H4 (cell line): ENCODE results near the gene SUPT4H1. TPM values are rescaled to one million over a fixed set of nuclear protein-coding genes. Genes with fewer than 3 reads are reported as not detected.
"Not testable (repeated sequence)": the region's sequence is repeated elsewhere in the genome, so short reads cannot be mapped to it uniquely, and the experiment has no call there.

Experiments used
- DNase-seq: peaks from one replicate; pipeline ENCODE4 v3.0.0-alpha.2; 2015; ENCODE audit warnings: low spot score
- total RNA-seq: library from RNA; depleted of rRNA; stranded (reverse); fragments of >200 nt; shearing (Covaris generic); gene quantifications from 2 replicates; pipeline ENCODE4 v1.2.3, GENCODE V29; 2014

SUPT4H1 gene
- total RNA-seq, 1 experiment from 2014 or later: 99.9 TPM

DNA sequence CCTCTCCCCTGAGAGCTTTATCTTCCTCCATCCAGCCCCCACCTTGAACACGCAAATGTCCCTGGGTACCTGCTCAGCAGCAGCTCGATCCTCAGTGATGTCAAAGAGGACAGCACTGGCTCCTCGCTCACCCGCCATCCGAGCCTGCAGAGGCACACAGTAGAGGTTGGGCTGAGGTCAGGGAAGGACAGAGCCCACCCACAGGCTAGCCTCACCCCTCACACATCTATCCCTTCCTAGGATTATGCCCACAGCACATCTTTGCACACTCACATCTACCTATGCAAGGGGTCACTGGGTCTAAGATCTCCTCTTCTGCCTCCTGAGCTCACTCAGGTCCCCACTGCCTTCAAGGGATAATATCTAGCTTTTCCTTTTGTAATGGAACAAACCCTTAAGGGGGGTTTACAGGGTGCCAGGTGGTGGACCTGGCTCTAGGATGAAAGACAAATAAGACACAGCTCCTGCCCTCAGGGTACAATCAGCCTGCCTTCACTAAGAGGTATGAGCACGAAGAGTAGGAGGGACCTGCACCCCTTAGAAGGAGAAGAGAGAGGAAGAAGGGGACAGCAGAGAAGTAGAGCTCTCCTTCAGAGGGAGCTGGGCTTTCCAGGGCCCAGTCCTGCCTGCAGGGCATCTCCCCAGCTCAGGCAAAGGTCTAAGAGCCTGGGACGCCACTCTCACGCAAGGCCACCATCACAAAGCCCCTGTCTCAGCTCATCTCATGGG lies 11.6 kb upstream of the SUPT4H1 start:
- DNase-seq: no peak

DNA sequence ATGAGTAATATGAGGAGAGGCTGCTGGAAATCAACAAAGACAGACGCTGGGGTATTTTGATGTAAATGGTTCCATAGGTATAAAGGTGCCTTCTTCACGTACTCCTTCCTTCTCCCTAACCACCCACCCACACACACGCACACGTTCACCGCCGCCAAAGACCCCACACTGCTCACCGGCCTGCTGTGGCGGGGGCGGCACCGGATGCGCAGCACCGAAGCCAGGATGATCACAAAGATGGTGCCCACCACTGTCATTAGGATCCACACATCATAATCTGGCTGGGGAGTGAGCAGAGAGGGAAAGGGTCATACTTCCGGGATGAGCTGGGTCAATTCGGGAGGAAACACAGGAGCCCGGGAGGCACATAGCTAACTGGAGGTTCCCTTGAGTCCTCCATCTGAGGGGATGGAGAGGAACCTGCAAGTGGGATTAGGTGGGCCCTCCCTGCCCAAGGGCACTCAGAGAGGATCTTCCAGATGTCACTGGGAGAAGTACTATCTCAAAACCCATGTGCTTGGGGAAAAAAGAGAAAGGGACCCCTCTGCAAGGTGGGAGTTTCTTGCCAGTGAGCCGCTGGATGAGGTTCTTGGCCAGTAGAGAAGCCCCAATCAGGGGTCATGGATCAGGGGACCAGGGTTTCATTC lies 10.5 kb upstream of the SUPT4H1 start:
- DNase-seq: no peak

DNA sequence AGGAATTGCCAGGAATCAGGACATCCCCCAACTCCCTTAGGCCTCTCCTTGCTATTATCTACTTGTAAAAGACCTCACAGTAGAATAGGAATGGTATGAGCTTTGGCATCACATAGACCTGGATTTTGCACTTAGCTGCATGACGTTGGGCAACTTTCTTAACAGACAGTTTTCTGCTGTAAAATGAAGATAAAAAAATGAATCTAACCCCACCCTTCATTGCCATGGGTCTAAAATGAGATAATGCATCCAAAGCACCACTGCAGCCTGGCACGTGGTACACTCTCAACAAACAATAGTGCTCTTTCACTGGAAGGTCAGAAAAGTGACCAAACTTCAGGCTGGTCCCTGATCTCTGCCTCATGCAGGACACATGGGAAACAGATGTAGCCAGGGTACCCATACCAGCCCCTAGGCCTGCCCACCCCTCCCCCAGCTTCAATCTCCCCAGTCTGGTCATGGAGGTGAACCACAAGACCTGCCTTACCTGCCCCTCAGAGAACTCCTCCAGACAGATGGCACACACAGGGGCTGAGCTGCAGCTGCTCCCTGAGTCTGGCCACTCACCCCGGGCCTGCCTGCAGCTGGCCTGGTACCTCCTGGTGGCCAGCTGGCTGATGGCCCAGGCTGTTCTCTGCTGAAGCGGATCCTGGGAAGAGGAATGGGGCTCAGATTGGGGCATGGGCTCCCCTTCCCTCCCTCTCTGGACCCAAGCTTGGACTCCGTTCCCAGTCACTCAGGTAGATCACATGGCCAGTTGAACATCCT lies 8.5 kb upstream of the SUPT4H1 start:
- no peak for DNase-seq

DNA sequence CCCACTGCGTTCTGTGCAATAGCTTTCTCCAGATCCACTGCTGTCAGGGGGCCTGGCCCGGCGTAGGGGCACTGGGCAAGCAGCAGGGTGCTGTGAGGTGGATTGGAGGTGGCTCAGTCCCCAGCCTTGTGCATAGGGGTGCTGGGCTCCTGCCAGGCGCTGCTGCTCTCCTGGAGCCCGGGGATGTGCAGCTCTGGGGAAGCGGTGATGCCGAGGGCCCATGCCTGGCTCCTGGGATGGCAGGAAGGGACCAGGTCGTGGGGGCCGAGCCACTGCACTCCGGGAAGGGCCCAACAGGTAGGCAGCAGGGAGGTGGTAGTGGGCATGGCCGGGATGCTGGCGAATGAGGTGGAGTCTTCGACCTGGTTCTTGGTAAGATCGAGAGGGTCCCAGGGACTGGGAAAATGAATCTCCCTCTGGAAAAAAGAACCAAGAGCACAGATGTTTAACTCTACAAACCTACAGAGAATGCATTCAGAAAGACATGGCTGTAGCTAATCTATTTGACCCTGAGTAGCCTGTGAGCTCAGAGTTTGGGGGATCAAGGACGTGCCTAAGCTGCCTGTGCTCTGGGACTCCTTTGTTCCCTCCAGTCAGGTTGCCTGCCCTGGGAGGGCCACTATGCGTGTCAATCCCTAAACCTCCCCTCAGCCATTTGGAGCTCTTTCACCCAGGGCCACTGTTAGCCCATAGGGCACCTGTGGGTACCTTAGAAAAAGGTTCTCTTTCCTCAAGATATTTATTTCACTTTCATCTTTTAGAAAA lies 6.6 kb upstream of the SUPT4H1 start:
- no peak for DNase-seq

DNA sequence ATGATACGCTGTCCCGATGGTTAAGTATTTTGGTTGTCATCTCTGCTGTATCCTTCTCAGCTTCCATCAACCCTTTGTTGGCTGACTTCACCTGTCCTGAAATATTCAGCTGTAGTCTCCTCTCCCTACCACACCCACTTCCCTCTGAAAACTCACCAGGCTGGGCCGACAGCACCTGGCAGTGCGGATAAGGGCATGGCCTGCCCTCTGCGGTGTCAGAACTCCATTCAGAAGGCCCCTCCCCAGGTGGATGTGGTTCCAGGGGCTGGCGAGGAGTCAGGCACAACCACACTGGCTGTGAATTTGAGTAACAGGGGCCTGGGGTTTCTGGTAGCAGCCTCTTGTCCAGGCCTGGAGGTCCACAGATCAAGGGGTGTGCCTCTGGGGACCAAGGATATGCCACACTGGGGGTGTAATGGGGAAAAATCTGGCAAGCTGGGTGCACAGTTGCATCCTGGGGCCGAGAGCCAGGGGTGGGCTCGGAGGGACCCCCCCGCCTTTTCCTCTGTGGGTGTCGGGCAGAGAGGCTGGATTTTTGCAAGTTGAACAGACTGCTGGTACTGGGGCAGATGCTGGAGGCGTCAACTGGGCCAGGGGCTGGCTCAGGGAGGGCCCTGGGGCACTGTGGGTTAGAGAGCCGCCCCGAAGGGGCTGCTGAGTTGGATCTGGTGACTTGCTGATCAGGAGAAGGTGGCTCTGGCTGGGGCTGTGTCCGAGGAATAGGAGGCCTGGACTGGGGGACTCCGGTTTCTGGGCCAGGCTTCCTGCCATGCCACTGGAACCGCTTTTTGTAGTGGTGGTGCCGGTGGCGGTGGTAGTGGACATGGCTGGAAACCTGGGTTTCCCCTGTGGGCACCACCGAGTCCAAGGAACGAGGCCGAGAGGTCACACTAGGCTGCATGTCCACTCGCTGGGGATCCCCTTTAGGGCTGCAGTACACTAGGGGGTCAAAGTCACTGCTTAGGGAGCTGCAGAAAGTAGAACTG lies 5.6 kb upstream of the SUPT4H1 start:
- no peak for DNase-seq

DNA sequence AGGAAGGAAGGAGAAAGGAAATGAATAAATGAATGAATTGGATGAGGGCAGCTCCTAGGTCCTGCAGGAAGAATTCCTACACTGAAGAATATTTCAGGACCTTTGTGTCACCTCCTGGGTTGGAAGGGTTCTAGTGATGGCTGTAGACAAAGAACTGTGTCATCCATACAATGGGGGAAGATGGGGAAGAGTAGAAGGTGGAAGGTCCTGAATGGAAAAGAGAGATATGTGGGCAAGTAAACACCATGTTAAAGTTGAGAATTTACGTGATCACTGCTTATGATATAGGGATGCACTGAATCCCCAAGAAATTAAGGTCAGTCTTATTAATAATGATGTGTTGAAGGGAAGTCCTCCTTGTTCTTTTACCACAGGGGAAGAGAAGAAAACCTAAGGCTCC lies 4.2 kb upstream of the SUPT4H1 start:
- DNase-seq: no peak

DNA sequence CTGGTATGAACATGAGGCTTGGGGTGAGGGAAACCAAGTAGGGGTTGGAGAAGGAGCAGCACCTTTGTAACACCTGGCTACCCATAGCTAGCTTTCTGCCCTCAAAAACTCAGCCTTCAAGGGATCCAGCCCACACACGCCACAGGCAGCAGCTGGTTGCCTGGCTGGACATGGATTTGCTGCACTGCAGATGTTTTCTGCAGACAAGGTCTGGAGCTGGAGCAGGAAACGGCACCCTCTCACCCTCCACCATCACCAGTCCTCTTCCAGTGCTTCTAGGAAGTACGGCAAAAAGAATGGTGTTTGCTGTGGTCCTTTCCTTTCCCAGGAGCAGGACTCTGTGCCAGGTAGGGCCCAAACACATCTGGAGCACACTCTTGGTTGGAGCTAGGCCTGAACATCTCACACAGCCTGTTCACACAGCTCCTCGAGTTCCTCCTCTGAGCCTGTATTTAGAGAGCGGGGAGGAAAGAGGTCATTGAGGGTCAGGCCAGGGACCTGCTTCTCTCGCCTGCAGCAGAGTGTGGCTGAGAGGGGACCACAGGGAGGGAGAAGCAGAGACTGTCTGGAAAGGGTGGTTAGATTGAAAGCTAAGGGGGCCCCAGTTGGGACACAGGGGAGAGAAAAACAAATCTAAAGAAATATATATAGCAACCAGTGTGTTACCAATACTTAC lies 2.7 kb upstream of the SUPT4H1 start:
- DNase-seq: no peak

DNA sequence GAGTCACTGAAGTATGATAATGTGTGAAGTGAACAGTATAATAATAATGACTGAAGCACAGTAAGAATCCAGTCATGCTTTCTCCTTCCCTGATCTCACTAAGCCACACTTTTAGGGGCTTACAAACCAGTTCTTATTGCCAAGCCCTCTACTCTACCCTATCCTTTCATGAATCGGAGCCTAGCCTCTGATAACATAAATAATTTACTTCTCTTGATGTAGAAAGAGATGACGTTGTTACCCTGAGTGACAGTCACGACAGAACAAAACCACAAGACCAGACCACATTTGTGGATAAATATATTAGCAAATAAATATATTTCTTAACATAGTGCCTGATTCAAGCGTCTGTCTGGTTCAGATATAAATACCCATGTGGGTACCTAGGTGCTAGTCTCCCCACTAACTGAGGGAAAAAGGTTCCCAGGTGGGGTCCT lies 1.4 kb upstream of the SUPT4H1 start:
- no peak for DNase-seq

DNA sequence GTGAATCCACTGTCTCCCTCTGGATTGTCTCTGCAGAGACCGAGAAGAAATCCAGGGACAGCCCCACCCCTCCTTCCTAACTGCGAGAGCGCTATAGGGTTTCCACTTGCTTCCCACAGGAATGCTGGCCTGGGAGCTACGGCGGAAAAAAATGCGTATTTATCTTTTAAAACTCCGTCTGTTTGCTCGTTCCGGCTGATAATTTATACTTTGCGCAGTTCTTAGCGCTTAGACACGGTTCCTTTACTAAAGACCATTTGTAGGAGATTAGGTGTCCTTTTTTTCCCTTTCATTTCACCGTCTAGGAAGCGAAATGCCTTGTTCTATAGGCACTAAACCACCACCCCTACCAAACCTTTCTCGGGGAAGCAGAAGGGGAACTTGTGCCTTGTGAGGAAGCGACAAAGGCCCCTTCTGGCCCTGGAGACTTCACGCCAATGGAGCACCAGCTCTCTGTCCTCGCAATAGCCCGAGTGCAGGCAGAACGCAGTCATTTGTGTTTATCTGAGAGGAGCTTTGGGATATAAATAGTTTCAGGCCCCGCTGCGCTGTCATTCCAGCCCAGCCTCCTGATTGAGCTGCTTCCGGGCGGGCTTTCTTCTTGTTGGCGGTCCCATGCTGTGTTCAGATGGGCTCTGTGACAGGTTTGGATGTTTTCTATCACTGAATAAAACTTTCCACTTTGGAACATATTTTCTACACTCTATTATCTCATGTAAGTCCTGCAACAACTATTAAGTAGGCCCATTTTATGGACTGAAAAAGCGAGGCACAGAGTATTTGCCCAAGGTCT lies 791 bp upstream of the SUPT4H1 start:
- peak; percentile 47 for DNase-seq

DNA sequence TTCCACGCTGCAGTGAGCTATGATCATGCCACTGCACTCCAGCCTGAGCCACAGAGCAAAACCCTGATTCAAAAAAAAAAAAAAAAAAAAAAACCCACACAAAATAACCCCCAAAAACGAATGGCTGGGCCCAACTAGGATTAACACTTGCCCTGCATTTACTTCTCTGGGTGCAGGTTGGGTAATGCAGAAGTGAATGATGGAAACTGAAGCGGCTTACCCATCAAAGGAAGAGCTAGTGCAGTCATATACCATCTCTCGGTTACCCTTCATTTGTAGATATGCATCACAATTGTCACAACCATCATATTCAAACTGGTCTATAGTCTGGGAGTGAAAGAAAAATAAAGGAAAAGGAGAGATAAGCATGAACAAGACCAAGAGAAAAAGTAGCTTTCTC lies 819 bp downstream of the SUPT4H1 start:
- DNase-seq: no peak

DNA sequence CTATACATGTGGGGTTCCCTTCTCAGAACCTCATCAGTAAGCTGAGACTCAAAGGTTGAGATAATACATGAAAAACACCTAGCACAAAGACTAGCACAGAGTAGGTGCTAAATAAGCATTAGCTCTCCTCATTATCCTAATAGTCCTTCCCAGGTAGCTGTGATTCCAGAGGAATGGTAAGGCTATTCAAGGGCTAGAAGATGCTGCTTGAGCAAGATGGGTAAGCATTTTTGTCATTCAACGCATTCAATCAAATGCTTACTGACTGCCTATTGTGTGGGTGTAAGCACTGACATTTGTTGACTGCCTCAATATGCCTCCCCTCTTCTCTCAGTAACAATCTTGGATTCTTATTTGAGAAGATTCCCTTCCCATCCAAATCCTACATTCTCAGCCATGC lies 4.0 kb downstream of the SUPT4H1 start:
- DNase-seq: no peak

DNA sequence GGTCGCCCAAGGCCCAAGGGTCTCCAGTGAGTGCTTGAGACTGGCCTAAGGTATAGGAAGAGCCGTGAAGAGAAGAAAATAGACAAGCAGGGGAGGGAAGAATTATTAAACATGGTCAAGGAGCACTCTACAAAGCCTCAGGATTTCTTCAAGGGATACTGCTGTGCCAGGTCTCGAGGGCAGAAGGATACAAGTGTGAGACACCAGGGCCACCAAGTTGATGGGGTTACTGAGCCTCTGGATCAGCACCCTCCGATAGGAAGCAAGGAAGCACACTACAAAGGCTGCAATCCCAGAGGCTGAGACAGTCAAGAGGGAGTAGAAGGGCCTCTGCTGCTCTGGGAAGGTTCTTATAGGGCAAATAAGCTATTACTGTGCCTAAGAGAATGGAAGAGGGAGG lies 6.5 kb downstream of the SUPT4H1 start:
- DNase-seq: no peak

DNA sequence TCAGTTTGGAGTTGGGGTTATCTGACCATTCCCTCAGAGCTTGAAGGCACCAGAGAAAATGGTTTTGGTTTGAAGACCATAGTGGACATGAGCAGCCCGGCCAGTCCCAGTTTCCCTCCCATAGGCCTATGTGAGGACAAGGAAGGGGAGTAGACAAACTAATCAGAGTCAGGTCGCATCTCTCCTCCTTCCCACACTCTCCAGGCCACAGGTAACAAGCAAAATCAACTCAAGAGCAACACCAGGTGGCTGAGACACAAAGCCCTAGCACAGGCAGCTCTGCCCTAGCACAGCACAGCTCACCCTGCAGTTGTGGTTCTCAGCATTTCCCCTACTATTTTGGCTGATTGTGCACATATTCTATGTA lies 7.2 kb downstream of the SUPT4H1 start:
- DNase-seq: no peak

DNA sequence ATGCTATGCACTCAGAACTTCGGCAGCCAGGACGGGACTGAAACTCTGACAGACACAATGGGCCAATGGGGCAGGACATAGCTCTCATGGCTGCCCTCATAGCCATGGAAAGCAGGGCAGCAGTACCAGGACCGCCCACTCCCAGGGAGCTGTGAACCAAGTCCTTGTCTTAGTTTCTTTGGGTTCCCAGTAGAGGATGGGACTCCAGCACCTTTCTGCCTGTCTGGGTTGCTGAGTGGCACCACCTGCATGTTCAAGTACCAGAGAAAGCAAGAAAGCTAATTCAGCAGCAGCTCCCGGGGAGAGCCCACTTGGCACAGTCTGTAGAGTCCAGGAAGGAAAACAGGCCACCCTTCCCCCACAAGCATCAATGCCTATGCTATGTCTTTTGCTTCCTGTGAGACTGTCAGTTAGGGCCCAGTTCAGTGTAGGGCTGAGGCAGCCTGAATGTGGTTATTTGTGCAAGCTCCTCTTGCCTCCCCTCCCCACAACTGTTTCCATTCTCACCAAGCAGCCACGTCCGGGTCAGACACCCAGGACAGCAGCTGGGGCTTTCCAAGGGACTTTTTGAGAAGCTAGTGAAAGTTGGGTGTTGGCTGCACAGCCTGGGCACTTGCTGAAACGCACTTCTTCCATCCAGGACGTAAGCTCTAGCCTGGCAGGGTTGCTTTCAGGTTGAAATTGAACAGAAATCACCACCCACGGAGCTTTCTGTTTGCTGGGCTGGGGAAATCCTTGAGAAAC lies 7.8 kb downstream of the SUPT4H1 start:
- no peak for DNase-seq

DNA sequence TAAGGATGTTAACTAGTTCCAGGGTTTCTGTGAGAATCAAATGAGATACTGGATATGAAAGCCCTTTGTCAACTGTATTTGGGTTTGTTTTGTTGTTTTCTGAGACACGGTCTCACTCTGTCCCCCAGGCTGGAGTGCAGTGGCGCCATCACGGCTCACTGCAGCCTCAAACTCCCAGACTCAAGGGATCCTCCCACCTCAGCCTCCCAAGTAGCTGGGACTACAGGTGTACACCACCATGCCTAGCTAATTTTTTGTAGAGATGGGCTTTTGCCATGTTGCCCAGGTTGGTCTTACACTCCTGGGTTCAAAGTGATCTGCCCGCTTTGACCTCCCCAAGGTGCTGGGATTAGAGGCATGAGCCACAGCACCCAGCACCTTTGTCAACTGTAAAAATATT lies 8.9 kb downstream of the SUPT4H1 start:
- DNase-seq: no peak

DNA sequence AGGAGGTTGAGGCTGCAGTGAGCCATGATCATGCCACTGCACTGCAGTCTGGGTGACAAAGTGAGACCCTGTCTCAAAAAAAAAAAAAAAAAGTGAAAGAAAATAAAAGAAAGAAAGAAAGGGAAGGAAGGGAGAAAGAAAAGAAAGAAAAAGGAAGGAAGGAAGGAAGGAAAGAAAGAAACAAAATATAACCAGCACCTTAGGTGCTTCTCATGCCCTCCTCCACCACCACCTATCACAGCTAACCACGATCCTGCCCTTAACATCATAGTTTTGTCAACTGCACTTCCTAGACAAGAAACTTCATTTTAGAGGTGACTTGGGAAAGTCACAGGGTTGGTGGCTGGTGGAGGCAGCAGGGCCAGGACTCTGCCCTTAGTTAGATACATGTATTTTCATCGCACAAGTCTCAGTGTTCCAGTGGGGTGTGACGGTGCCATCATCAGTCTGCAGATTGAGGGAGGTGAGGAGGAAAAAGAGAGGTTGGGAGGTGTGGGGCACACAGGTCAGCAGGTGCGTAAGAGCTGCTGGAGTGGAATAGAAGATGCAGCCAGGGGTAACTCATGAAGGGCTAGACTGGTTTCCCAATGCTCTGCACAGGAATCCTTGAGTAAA lies 10.0 kb downstream of the SUPT4H1 start:
- DNase-seq: no peak

DNA sequence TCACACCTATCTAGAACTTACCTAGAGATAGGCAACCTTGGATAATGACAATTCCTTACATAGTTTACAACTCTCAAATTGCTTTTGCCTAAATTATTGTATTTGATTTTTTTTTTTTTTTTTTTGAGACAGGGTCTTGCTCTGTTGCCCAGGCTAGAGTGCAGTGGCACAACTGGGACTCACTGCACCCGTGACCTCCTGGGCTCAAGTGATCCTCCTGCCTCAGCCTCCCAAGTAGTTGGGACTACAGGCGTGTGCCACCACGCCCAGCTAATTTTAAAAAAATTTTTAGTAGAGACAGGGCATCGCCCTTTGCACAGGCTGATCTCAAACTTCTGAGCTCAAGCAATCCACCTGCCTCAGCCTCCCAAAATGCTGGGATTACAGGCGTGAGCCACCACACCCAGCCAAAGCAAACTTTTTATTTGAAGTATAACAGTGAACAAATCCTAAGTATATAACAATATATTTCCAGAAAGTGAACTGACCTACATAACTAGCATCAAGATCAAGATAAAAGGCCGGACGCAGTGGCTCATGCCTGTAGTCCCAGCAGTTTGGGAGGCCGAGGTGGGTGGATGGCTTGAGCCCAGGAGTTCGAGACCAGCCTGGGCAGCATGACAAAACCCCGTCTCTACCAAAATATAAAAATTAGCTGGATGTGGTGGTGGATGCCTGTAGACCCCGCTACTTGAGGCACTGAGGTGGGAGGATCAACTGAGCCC lies 10.7 kb downstream of the SUPT4H1 start:
- not testable (repeated sequence) for DNase-seq

DNA sequence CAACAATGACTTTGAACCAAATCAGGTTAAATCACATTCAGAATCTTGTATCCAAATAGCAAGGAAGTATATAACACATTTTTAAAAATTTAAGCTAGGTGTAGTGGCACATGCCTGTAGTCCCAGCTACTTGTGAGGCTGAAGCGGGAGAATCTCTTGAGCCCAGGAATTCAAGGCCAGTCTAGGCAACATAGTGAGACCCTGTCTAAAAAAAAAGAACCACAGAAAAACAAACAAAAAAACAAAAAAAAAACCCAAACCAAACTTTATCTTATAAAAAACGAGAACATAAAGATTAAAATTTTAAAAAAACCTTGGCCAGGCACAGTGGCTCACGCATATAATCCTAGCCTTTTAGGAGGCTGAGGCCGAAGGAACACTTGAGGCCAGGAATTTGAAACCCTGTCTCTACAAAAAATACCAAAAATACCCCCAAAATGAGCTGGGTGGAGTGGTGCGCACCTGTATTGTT lies 11.6 kb downstream of the SUPT4H1 start:
- no peak for DNase-seq
